HUES48 (cell line): ENCODE data around the gene CRYM.
A peak's percentile ranks its signal among the peaks of the same experiment; 100 is the strongest.
"Not testable (repeated sequence)": the region's sequence is repeated elsewhere in the genome, so short reads cannot be mapped to it uniquely, and the experiment has no call there.

Experiments
- H3K27ac ChIP-seq: one replicate; pipeline ENCODE4 v1.7.0; 2013; ENCODE audit warnings: low read depth, low read length, inconsistent platforms
- H3K27me3 ChIP-seq: 2 replicates; pipeline ENCODE4 v1.6.1; 2013; ENCODE audit warnings: mild to moderate bottlenecking, low read length; ENCODE audit not compliant: control insufficient read depth, insufficient read depth
- H3K36me3 ChIP-seq: 2 replicates; pipeline ENCODE4 v1.6.1; 2013; ENCODE audit warnings: low read length; ENCODE audit not compliant: control insufficient read depth, insufficient read depth
- H3K4me1 ChIP-seq: 2 replicates; pipeline ENCODE4 v1.6.1; 2013; ENCODE audit warnings: mild to moderate bottlenecking, low read length; ENCODE audit not compliant: control insufficient read depth, insufficient read depth
- H3K4me3 ChIP-seq: 2 replicates; pipeline ENCODE4 v1.5.1; 2013; ENCODE audit warnings: mild to moderate bottlenecking, low read depth, low read length
- H3K9ac ChIP-seq: 2 replicates; pipeline ENCODE4 v1.6.1; 2013; ENCODE audit warnings: mild to moderate bottlenecking, low read depth, low read length, moderate library complexity
- H3K9me3 ChIP-seq: 2 replicates; pipeline ENCODE4 v1.6.1; 2013; ENCODE audit warnings: low read length; ENCODE audit not compliant: control insufficient read depth, insufficient read depth

CRYM gene

GRCh38 chr16:21302454-21302853 lies 24.4 kb upstream of the CRYM start:
- Histone ChIP-seq H3K27ac (peak overlapping the region; percentile 5), H3K4me1 (peaks cover 16% of the 10 kb centered on the region), H3K9ac (no peak overlapping the region), H3K36me3 (no peaks in the 10 kb centered on the region), H3K4me3 (0 out of 2 replicates have a peak overlapping the region, but pooled peaks have one; percentile 72), H3K9me3 (no peaks in the 10 kb centered on the region), H3K27me3 (peaks cover 51% of the 10 kb centered on the region)

- no peak overlapping the region for H3K9ac ChIP-seq
- peaks cover 51% of the 10 kb centered on the region for H3K27me3 ChIP-seq
- no peaks in the 10 kb centered on the region for H3K36me3 ChIP-seq
- H3K27ac ChIP-seq, result peak overlapping the region; percentile 5
- H3K9me3 ChIP-seq, result no peaks in the 10 kb centered on the region
- peaks cover 16% of the 10 kb centered on the region for H3K4me1 ChIP-seq
- H3K4me3 ChIP-seq, result peak overlapping the region; percentile 72
These were observed 23.8 kb upstream of the CRYM start for GRCh38 chr16:21301895-21302291.

GRCh38 chr16:21301168-21301894 lies 23.2 kb upstream of the CRYM start:
- H3K9ac ChIP-seq, result no peak overlapping the region

GRCh38 chr16:21300309-21301167 lies 22.4 kb upstream of the CRYM start:
- Histone ChIP-seq H3K9ac (no peak overlapping the region), H3K36me3 (no peaks in the 10 kb centered on the region), H3K4me1 (peaks cover 16% of the 10 kb centered on the region), H3K27ac (no peak overlapping the region), H3K27me3 (peaks cover 47% of the 10 kb centered on the region), H3K9me3 (no peaks in the 10 kb centered on the region), H3K4me3 (peak overlapping the region; percentile 72)

More at GRCh38 chr16:21301168-21301894, 23.2 kb upstream of the CRYM start:
- Histone ChIP-seq H3K36me3 (no peaks in the 10 kb centered on the region), H3K4me1 (peaks cover 16% of the 10 kb centered on the region), H3K4me3 (peak overlapping the region; percentile 72), H3K27me3 (peaks cover 51% of the 10 kb centered on the region), H3K27ac (no peak overlapping the region), H3K9me3 (no peaks in the 10 kb centered on the region)

GRCh38 chr16:21289789-21290188 lies 11.7 kb upstream of the CRYM start:
- not testable (repeated sequence) for H3K27ac ChIP-seq, H3K27me3 ChIP-seq, H3K9me3 ChIP-seq, H3K36me3 ChIP-seq, H3K9ac ChIP-seq, H3K4me3 ChIP-seq
- H3K4me1 ChIP-seq, result peaks cover 10% of the 10 kb centered on the region; the same call in 1 of the 2 replicates

GRCh38 chr16:21285314-21285713 lies 7.2 kb upstream of the CRYM start:
- Histone ChIP-seq H3K4me3 (no peak overlapping the region), H3K9me3 (no peaks in the 10 kb centered on the region), H3K36me3 (no peaks in the 10 kb centered on the region), H3K9ac (no peak overlapping the region), H3K27ac (no peak overlapping the region), H3K4me1 (peaks cover 10% of the 10 kb centered on the region; the same call in 1 of the 2 replicates), H3K27me3 (peaks cover 12% of the 10 kb centered on the region)

GRCh38 chr16:21284414-21284813 lies 6.3 kb upstream of the CRYM start:
- Histone ChIP-seq H3K4me1 (peaks cover 10% of the 10 kb centered on the region; the same call in 1 of the 2 replicates), H3K4me3 (peak overlapping the region; percentile 74), H3K9ac (no peak overlapping the region), H3K9me3 (no peaks in the 10 kb centered on the region), H3K36me3 (no peaks in the 10 kb centered on the region), H3K27ac (no peak overlapping the region), H3K27me3 (peaks cover 16% of the 10 kb centered on the region)

- Histone ChIP-seq H3K36me3 (no peaks in the 10 kb centered on the region), H3K27ac (peak overlapping the region; percentile 20), H3K4me1 (peaks cover 13% of the 10 kb centered on the region; the same call in 1 of the 2 replicates), H3K4me3 (peak overlapping the region; percentile 74), H3K27me3 (peaks cover 23% of the 10 kb centered on the region), H3K9me3 (no peaks in the 10 kb centered on the region), H3K9ac (no peak overlapping the region; the same call in 1 of the 2 replicates)
These were observed 5.6 kb upstream of the CRYM start for GRCh38 chr16:21283521-21284289.

- Histone ChIP-seq H3K36me3 (no peaks in the 10 kb centered on the region), H3K4me1 (peaks cover 9% of the 10 kb centered on the region), H3K9ac (no peak overlapping the region), H3K27ac (no peak overlapping the region), H3K4me3 (no peak overlapping the region), H3K9me3 (no peaks in the 10 kb centered on the region), H3K27me3 (peaks cover 36% of the 10 kb centered on the region)
These were observed 3.8 kb upstream of the CRYM start for GRCh38 chr16:21281698-21282389.

GRCh38 chr16:21279501-21279900 lies 1.4 kb upstream of the CRYM start:
- H3K4me1 ChIP-seq, result peaks cover 9% of the 10 kb centered on the region
- H3K27me3 ChIP-seq, result peaks cover 35% of the 10 kb centered on the region
- H3K9ac ChIP-seq, result no peak overlapping the region
- no peak overlapping the region for H3K4me3 ChIP-seq
- no peak overlapping the region for H3K27ac ChIP-seq
- no peaks in the 10 kb centered on the region for H3K9me3 ChIP-seq
- no peaks in the 10 kb centered on the region for H3K36me3 ChIP-seq
